ENCODE data around the gene MRPL23.

MRPL23 gene

GRCh38 chr11:1959786-1960185, 12.7 kb downstream of the MRPL23 start:
- DNase-seq: no peak

DNA sequence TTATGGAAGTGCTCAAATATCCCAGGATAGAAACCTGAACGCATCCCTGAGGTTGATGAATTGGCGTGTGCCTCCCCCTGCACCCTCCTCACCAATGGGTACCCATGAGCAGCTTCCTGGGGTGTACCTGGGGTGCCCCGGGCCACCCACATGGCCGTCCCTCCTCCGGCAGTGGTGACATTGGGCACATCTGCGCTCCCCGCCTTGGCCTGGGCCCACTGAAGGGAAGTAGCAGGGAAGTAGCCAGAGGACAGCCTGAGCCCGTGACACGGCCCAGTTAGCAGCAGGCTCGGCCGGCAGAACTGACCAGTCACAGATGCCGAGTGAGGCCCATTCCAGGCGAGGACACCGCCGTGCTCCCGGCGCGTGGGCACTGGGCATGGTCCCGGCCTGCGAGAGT, 16.7 kb downstream of the MRPL23 start:
- no peak for DNase-seq

DNA sequence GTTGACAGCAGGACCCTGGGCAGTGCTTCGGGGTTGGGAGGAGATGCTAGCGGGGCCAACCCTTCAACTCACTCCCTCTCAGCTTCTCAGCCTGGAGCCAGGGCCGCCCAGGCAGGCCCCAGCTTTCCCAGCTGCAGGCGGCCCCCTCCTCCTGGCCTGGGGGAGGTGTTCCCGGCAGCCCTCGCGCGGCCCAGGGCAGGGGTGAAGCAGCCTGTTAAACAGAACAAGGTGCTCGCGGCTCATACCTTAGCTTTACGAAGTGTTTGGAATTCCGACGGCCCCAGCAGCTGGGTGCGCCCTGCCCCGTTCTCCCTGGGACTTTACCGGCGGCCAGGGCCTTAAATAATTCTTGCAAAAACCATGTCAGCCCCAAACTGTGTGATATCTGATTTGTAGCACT, 17.2 kb downstream of the MRPL23 start:
- no peak for DNase-seq

DNA sequence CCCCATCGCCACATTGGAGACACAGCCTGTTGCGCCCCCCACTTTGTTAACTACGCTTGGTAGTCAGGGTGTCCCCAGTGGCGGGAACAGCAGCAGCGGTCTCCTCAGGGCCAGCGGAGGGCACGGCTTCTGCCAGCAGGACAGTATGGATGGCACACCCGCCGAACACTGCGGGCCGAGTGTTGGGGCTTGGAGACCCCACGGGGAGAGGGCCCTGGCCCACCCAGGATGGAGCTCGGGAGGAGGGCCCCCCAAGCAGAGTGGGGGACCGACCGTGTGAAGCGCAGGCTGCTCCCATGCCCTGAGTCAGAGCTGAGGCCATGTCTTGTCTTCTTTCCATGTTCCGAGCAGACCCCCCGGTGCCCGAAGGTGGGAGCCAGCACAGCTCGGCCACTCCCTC, 17.8 kb downstream of the MRPL23 start:
- DNase-seq: no peak

- no peak for DNase-seq
These were observed 19.4 kb downstream of the MRPL23 start for GRCh38 chr11:1966531-1966930.

GRCh38 chr11:1967641-1968225, 20.6 kb downstream of the MRPL23 start:
- no peak for DNase-seq

DNA sequence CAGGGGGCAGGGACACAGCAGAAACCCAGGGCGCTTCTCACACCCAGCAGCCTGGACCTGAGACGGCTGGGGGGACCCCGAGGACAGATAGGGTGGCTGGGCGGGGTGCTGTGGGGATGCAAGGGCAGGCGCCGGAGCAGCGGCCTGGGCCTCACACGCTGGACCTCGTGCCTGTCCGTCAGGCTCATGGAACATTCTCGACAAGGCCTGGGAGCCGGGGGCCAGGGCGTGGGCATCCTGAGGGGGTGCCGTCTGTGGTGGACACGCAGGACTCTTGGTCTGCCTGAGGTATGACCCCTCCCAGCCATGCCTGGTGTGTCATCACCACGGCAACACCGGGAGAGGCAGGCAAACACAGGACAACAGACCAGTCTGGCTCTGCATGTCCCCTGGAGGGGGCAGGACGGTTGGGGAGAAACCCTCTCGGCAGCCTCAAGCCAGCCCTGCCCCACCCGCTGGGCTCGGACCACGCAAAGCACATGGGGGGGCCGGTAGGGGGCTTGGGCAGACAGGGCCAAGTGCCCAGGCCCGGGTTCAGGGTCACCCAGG, 21.4 kb downstream of the MRPL23 start:
- DNase-seq: no peak

DNA sequence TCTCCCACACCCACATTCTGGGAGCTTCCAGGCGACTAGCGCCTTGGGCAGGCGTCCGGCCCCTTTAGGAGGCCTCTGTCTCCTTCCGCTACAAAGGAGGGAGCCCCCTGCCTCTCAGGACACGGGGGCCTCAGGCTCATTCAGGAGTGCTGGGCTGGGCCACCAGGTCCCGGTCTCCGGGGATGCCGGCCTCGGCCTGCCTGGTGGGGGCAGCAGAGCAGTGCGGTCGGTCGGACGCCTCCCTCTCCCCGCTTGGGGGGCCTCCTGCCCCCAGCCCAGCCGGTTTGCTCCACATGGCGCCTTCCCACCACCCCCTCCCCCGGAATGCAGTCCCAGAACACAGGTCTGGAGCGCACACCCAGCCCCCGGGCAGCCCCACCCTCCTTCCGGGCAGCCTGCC, 21.9 kb downstream of the MRPL23 start:
- no peak for DNase-seq

GRCh38 chr11:1969776-1970175, 22.6 kb downstream of the MRPL23 start:
- no peak for DNase-seq

DNA sequence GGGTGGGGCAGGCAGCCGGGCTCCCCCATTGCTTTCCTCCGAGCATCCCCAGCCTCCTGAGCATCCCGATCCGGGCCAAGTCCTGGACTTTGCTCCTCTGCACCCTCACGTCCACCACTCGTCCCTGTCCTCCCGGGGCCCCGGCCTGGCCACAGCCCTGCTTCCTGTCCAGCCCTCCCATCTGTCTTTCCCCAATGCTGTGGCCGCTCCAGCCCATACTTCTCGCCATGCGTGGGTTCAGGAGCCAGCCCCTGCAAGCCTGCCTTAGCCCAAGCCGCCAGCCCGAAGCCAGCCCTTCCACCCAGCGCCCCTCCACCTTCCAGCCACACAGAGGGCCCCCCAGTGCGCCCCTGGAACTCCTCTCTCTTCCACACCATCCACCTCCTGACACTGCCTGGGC, 23.8 kb downstream of the MRPL23 start:
- no peak for DNase-seq

- DNase-seq: no peak
These were observed 28.1 kb downstream of the MRPL23 start for GRCh38 chr11:1975185-1975584.

- no peak for DNase-seq
These were observed 31.8 kb downstream of the MRPL23 start for GRCh38 chr11:1978720-1979473.

DNA sequence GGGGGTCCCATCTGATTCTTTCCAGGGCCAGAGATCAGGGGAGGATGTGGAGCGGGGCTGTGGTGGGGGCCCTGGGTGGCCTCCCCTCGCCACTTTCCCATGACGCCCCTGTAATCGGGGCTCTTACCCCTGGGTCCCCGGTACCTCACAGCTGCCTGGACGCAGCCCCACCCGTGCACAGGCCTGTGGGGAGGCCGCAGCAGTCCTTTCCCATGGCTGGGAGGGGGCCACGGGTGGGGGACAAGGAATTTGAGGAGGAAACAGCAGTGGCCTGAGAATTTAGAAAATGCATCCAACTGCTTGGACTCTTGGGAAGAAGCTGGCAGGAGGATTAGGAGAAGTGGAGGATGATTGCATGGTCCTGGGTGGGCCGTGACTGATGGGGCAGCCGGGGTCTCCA, 32.5 kb downstream of the MRPL23 start:
- no peak for DNase-seq

- DNase-seq: no peak
These were observed 35.9 kb downstream of the MRPL23 start for GRCh38 chr11:1982873-1983600.

GRCh38 chr11:1983601-1983961, 36.4 kb downstream of the MRPL23 start:
- DNase-seq: no peak

DNA sequence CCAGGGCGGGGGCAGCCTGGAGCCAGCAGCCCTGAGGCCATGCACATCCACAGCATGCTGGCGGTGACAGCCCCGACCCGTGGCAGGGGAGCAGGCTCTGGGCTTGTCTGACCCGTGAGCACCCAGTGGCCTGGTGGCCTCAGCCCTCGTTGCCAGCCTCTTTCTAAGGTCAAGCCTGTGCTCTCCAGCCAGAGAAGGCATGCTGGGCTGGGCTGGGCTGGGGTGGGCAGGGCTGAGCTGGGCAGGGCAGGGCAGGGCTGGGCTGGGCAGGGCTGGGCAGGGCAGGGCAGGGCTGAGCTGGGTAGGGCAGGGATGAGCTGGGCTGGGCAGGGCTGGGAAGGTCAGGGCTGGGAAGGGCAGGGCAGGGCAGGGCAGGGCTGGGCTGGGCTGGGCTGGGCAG, 39.9 kb downstream of the MRPL23 start:
- DNase-seq: no peak

- no peak for DNase-seq
These were observed 41.0 kb downstream of the MRPL23 start for GRCh38 chr11:1988174-1988573.

GRCh38 chr11:1988667-1989317, 41.7 kb downstream of the MRPL23 start:
- no peak for DNase-seq

GRCh38 chr11:1989953-1990352, 42.8 kb downstream of the MRPL23 start:
- DNase-seq: no peak

DNA sequence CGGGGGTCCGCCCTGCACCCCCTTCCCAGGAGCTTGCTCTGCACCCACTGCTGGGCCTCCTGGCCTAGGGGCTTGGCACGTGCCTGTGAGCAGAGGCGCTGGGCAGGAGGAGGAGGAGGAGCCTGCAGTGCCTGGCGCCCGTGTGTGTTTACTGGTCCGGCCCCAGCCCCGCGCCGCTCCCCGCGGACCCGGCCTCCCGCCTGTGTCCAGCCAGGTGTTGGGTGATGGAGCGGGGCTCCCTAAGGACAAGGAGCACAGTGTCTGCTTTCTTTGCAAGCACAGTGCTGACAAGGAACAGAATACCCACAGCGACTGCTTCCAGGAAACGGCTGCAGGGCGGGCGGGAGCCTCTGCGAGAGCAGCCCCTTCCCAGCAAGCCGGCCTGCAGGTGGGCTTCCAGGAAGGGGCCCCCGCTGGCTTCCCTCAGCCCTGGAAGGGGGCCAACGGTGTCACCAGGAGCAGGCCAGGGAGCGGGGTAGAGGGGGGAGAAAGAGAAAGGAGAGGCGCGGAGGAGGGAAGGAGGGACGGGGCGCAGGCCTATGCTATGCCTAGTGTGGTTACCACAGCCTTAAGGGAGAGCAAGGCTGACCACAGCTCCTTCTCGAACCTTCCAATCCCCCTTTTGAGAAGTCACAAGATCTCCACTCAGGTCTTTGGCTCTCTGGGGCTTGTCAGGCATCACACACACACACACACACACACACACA, 43.9 kb downstream of the MRPL23 start:
- no peak for DNase-seq

- no peak for DNase-seq
These were observed 45.0 kb downstream of the MRPL23 start for GRCh38 chr11:1992111-1992510.

GRCh38 chr11:1994121-1994520, 47.0 kb downstream of the MRPL23 start:
- DNase-seq: no peak

GRCh38 chr11:1997755-1998154, 50.6 kb downstream of the MRPL23 start, which contains the start of gene H19:
Gene H19 (minus strand): TSS chr11:1997842.
- DNase-seq: no peak
